Fibroblast of villous mesenchyme (primary cell): ENCODE results near the gene KRT82. TPM values are rescaled to one million over a fixed set of nuclear protein-coding genes. Genes with fewer than 3 reads are reported as not detected.
"Not testable (repeated sequence)": the region's sequence is repeated elsewhere in the genome, so short reads cannot be mapped to it uniquely, and the experiment has no call there.

Experiments used
- DNase-seq: peaks from one replicate; pipeline ENCODE4 v3.0.0-alpha.2; 2010; ENCODE audit warnings: low read depth
- H3K4me3 ChIP-seq: 2 replicates; pipeline ENCODE4 v1.5.1; 2011; ENCODE audit warnings: low read depth, mild to moderate bottlenecking, low read length
- total RNA-seq: library from RNA; depleted of rRNA; stranded (reverse); fragments of >200 nt; gene quantifications from 2 replicates; pipeline ENCODE4 v1.2.3, GENCODE V29; 2012
- TF ChIP-seq, protein P1 (sequence below): IDR thresholded peaks from 2 replicates; pipeline ENCODE4 v1.5.1; 2012; ENCODE audit warnings: low read depth, mild to moderate bottlenecking, low read length; ENCODE audit not compliant: insufficient read depth

Gene KRT82
- total RNA-seq = not detected in 2 replicates

DNA sequence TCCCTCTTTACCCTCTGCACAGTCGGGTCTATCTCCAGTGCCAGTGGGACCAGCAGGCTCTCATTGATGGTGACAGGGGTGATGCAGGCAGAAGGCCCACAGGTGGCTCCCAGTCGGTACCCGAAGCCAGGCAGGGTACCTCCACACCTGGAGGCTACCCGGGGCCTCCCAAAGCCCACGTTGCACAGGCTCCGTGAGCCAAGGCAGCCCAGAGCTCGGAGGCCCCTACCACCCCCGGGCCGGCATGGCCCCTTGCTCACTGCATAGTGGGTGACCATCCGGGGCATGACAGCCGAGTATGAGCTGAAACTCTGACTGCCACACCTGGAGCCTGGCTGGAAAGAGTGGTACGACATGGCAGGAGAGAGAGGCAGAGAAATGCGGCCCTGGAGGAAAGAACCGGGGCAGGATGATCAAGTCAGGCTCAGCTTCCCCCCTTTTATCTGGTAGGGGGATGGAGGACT lies at the start of gene KRT82:
TSS of gene KRT82 (minus strand) at position 414 of the 464 bp plus-strand sequence. CDS start at position 356, 58 bp downstream.
- DNase-seq = no peak
- no peak within 1 kb of the TSS for H3K4me3 ChIP-seq
- TF ChIP-seq, protein P1, sequence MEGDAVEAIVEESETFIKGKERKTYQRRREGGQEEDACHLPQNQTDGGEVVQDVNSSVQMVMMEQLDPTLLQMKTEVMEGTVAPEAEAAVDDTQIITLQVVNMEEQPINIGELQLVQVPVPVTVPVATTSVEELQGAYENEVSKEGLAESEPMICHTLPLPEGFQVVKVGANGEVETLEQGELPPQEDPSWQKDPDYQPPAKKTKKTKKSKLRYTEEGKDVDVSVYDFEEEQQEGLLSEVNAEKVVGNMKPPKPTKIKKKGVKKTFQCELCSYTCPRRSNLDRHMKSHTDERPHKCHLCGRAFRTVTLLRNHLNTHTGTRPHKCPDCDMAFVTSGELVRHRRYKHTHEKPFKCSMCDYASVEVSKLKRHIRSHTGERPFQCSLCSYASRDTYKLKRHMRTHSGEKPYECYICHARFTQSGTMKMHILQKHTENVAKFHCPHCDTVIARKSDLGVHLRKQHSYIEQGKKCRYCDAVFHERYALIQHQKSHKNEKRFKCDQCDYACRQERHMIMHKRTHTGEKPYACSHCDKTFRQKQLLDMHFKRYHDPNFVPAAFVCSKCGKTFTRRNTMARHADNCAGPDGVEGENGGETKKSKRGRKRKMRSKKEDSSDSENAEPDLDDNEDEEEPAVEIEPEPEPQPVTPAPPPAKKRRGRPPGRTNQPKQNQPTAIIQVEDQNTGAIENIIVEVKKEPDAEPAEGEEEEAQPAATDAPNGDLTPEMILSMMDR = no peak

DNA sequence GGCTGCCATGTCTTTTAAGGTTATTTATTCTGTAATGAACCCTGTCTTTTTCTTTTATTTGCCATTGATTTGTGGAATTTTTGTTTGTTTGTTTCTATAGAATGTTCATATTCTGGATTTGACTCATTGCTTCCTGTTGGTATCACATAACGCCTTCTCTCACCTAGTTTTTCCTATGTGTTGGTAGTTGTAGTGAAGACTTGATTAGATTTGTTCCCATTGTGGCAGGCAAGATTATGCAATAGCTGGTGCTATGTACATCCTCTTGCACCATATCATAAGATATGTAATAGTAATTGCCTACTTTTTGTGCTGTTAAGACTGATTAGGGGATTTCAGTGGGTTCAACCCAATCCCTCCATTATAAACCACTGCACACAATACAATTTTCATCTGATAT lies 49.7 kb upstream of the KRT82 start:
- TF ChIP-seq, protein P1 = no peak
- DNase-seq = peak; percentile 28
- no peak overlapping the region for H3K4me3 ChIP-seq

DNA sequence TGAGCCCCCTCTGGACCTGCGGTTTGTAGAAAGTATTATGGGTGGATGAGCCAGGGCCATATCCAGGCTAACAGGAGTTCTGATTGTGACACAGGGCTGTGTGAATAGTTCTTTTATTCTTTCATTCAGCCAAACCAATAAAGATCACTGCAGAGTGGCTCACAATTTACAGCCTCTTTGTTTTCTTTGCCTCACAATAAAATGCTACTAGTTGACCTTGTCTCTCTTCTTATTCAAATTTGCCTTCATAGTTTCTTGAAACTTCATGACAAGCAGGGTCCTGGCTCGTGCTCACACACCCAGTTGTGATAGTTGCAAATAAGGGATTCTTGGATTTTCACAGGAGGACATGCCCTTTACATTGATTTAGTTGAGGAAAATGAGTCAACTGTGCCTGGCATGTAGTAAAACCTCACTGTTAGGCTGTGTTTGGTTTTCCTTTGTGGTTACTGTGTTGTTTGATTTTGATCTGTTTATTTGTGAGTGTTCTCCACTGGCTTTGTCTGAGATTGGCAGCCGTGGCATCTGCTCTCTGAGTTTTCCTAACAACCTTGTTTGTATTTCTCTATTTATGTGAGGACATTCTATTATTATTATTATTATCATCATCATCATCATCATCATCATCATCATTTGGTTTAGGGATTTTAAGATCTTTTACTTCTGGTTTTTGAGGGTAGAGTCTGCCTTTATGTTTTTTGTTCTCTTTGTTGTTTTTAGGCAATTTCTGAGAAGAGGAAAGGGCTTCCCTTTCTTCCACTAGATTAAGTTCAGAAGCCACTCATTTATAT lies 48.5 kb upstream of the KRT82 start:
- TF ChIP-seq, protein P1 = no peak
- no peak overlapping the region for H3K4me3 ChIP-seq
- DNase-seq = no peak

DNA sequence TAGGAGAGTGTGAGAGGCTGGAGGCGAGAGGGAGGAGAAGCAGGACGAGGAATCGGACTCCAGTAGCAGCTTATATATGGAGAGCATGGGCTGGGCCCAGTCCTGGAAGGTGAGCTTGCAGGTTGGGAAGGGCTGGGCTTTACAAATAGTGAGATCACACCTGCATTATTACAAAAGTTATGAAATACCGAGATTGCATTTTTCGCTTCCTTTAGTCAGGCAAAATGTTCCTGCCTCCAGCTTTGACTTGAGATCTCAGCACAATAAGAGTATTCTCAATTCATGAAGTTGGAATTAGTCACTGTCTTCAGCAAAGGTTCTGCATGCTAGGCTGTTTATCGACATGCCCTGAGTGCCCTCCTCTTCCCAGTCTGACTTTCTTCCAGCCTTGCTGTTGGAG lies 46.0 kb upstream of the KRT82 start, which contains the start of gene KRT6B:
TSS of gene KRT6B (minus strand) at position 46 of the 400 bp plus-strand sequence. CDS start 68 bp downstream, outside the sequence.
- no peak within 1 kb of the TSS for H3K4me3 ChIP-seq
- TF ChIP-seq, protein P1 = no peak
- no peak for DNase-seq

DNA sequence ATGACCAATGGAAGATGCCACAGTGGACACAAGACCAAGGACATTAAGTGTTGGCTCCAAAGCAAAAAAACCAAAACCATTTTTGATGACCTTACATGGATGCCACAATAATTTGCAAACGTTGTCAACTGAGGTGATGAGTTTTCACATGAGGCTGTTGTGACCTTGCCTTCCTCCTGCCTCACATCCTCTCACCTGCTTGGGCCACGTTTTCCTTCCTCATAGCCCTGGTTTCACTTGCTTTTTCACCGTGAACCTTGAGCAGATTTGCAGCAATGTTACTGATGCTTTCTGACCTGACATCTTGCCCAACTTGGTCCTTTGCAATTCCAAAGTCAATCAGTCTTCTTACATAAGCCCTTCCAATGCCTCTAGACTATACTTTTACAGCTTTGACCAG lies 42.1 kb upstream of the KRT82 start:
- H3K4me3 ChIP-seq = no peak overlapping the region
- no peak for DNase-seq
- TF ChIP-seq, protein P1 = no peak

DNA sequence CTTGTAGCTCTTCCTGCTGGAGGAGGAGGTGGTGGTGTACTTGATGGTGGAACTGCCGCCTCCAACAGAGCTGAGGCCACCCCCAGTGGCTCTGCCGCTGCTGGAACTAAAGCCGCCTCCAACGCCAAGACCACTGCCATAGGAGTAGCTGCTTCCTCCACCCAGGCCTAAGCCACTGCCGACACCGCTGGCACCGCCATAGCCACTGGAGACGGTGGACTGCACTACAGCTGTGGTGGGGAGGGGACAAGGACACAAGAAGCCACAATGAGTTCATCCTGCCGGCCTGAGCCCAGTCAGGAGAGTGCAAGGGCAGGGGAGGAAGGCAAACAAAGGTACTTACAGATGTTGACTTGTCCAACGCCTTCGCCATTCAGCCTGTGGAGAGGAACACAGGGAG lies 41.1 kb upstream of the KRT82 start:
- H3K4me3 ChIP-seq, DNase-seq: not testable (repeated sequence)

DNA sequence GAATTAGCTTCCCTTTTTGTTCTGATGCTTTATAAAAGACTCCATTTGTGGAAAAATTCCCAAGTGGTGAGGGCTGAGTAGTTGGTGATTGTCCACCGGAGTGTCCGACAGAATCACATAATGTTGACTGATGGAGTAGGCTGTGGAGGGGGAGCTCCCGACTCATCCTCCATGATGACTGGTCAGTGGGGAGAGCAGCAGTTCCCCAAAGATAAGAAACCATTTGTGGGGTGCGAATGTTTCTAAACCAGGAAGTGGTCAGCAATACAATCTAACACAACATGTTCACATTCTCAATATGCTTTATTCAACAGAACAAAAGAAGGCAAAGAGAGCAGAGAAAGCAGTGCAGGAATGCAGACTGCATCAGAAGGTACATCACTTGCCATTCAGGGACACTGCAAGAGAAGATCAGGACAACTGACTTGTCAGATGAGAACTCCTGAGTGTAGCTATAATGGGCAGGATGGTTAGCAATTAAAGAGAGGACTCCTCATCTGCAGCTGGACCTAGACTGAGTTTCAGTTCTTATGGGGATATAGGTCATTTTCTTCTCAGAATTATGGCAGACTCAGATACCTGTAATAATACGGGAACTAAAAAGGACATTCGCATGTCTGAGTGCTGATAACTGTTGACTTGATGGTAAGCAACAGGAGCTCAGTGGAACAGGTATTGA lies 40.4 kb upstream of the KRT82 start:
- TF ChIP-seq, protein P1 = no peak
- no peak for DNase-seq
- no peak overlapping the region for H3K4me3 ChIP-seq
